Kidney tubule cell (primary cell): ENCODE data around the gene ULBP3.
"Not testable (repeated sequence)": the region's sequence is repeated elsewhere in the genome, so short reads cannot be mapped to it uniquely, and the experiment has no call there.

ENCODE experiments used
- DNase-seq: peaks from one replicate; pipeline ENCODE4 v3.0.0-alpha.2; 2018; ENCODE audit warnings: low spot score

Gene ULBP3

GRCh38 chr6:150076196-150076893, 7.4 kb upstream of the ULBP3 start:
- DNase-seq = peak; percentile 54

- no peak for DNase-seq
These were observed 6.1 kb upstream of the ULBP3 start for GRCh38 chr6:150075034-150075421.

GRCh38 chr6:150074396-150075033, 5.6 kb upstream of the ULBP3 start:
- not testable (repeated sequence) for DNase-seq

- DNase-seq = peak; percentile 88
These were observed 3.3 kb upstream of the ULBP3 start for GRCh38 chr6:150072201-150072600.

GRCh38 chr6:150070236-150070818, 1.4 kb upstream of the ULBP3 start:
- DNase-seq = peak; percentile 32

DNA sequence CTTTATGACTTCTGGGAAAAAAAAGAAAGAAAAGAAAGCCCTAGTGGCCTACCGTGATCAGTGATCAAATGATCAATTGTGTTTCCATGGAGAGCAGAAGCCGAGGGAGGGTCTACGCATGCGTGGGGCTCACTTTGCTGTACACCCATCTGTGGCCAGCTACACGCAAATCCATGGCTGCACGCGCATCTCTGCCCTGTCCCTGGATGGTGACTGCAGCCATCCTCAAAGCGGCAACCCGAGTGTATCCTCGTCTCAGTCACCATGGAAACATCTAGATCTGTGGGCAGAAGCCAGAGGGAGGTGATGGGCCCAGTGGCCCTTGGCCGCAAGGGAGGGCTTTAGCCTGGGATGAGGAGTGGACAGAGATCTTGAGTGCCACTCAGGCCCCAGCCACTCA, 785 bp upstream of the ULBP3 start:
- no peak for DNase-seq

- DNase-seq = peak; percentile 9
These were observed 770 bp downstream of the ULBP3 start for GRCh38 chr6:150068151-150068550.

- no peak for DNase-seq
These were observed 3.8 kb downstream of the ULBP3 start for GRCh38 chr6:150065083-150065482.

GRCh38 chr6:150063640-150064039, 5.3 kb downstream of the ULBP3 start:
- DNase-seq = no peak

GRCh38 chr6:150059973-150060372, 8.9 kb downstream of the ULBP3 start:
- not testable (repeated sequence) for DNase-seq

DNA sequence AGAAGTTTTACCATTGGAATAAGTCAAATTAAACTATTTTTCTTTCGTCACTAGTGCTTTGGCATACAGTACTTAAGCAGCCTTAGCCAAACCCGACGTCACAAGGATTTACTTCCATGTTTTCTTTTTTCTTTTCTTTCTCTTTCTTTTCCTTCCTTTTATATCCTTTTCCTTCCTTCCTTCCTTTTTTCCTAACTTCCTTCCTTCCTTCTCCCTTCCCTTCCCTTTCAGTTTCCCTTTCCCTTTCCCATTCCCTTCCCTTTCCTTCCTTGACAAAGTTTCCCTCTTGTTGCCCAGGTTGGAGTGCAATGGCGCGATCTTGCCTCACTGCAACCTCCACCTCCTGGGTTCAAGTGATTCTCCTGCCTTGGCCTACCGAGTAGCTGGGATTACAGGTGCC, 9.9 kb downstream of the ULBP3 start:
- DNase-seq = no peak

GRCh38 chr6:150058231-150058792, 10.6 kb downstream of the ULBP3 start:
- no peak for DNase-seq

DNA sequence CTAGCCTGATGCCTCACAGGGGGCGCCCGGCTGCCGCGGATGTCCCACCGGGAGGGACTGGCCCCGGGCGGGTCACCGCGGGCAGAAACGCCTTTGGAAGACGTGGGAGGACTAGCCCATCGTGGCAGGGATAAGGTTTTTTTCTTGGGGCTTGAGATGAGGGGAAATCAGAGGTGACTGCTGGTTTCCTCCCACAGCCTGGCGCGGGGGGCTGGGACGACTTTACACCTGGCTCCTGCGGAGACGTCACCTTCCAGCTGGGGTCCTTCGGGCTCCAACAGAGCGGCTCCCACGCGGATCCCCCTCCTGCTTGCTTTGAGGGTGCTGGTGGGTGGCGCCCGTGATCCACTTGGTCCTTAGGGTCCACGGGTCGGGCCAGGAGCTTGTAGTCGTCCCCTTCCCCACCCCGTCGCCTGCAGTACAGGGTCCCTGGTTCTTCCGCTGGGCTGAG, 11.4 kb downstream of the ULBP3 start:
- no peak for DNase-seq

DNA sequence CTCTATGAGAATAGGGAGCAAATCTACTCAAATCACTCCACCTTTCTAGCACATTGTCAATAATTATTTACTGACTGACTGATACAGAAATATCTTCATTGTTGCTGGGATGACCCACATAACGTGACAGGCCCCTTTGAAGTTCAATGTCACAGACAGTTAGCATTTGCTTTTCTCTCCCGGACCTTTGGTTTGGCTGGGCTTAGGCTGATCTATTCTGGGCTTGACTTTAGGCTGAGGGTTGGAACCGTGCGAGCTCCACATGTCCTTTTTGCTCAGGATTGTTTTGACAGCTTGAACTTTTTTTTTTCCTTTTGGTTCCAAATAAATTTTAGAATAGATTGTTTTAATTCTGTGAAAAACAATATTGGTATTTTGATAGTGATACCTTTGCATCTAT, 12.0 kb downstream of the ULBP3 start:
- no peak for DNase-seq

DNA sequence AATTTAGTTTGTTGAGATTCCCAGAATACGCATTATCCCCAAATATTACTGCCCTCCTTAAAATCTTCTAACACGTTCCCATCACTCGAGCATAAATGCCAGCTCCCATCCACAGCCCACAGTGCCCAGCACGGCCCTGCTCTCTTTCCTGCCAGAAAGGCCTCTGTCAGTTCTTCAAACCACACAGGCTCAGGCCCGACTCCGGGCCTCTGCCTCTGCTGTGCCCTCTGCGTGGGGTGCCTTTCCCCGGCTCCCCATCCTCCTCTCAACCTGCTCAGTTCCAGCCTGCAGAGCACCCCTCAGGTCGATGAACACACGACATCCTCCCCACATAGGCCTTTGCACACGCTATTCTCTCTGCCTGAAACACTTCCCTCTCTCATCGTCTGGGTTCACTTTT, 12.8 kb downstream of the ULBP3 start:
- no peak for DNase-seq

GRCh38 chr6:150055131-150055530, 13.8 kb downstream of the ULBP3 start:
- DNase-seq = no peak

DNA sequence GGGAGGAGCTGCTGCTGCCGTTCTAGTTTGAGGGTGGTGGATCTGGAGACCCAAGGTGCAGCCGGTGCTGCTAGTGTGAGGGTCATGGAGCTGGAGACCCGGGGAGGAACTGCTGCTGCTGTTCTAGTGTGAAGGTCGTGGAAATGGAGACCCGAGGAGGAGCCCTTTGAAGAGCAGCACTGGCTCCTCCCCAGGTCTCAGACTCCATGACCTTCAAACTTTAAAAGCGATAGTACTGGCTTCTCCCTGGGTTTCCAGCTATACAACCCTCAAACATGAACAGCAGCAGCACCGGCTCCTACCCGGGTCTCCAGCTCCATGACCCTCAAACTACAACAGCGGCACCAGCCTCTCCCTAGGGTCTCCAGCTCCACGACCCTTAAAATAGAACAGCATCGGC, 15.5 kb downstream of the ULBP3 start:
- DNase-seq = no peak

DNA sequence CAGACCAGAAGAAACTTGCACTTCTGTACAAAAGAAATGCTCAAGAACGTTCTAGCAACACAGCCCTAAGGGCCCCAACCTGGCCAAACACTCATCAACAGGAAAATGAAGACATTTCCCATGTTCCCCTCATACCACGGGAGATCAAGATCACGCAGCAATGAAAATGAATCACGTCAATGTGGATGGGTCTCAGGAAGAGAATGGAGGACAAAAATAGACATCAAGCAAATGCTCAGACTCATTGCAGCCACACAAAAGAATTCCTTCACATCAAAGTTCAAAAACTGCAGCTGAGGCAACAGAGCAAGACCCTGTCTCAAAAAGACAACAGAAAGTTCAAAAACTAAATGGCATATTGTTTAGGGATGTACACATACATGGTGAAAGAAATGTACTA, 18.1 kb downstream of the ULBP3 start:
- no peak for DNase-seq

DNA sequence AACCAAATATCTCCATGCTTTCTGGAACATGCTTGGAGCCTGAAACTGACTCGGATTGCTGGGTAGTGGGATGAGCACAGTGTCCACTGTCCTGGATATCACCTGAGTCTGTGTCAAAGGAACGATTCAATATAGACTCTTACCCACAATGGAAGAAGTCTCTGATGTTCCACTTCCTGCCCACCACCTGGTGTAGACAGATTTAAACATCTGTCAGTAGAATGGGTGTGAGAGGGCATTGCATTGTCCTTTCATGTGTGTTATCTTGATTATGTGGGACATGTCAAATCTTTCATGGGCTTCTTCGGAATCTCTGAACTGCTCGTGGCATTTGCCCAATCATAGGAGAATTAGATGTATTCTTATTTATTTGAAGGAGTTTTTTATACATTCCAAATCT, 20.8 kb downstream of the ULBP3 start:
- no peak for DNase-seq

DNA sequence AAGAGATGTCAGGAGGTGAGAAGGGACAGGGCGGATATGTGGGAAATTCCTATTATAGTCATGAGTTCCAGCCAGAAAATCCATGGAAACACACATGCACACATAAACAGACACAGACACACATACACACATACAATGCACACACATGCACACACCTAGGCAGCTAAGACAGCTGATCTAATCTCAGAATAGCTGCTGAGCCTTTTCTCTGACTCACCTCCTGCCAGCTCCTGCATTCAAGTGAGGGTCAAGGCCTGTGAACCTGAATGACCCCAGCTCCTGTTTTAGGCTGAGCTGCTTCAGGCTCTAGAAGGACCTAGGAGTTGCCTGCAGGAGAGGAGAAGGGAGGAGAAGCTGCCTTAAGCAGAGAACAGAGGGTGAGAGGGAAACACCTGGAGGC, 22.0 kb downstream of the ULBP3 start:
- no peak for DNase-seq

- no peak for DNase-seq
These were observed 24.2 kb downstream of the ULBP3 start for GRCh38 chr6:150044621-150045145.

GRCh38 chr6:150043501-150044412, 25.2 kb downstream of the ULBP3 start:
- DNase-seq = no peak
